HG02870 (cell line): ENCODE results near the gene SLIT1.

Experiments used
- ATAC-seq: cut with Tn5 transposase; IDR thresholded peaks from one replicate; pipeline ENCODE4 v1.9.1; 2021; ENCODE audit warnings: mild to moderate bottlenecking, moderate library complexity; ENCODE audit not compliant: unreplicated experiment

SLIT1 gene

GRCh38 chr10:97117372-97117771 is 68.4 kb downstream of the SLIT1 start:
- no peak for ATAC-seq

DNA sequence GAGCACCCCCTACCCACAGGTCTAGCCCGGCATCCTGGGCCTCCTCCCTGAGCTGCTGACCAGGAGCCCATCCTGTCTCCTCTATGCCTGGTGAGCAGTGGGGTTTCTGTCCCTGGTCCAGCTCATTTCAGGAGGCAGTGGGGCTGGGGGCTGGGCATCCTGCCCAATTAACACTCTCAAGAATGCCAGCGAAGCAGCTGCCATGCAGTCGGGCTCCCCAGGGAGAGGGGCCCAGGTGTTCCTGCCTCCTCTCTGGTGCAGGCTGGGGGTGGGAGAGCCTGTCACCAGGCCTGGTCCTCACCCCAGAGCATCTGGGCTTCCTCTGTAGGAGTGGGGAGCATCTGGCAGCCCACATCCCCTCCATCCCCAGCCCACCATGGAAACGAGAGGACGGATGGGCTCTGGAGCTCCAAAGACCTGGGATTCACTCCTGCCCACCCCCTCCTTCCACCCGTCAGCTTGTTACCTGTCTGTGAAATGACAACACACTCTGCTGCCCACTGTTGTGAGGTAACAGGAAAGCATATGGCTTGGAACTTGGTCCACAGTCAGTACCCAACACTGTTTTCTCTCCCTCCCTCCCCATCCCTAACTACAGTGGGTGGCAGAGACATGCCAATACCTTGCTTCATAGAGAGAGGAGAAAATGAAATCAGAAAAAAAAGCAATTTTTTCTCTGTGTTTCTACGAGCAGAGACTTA is 69.1 kb downstream of the SLIT1 start:
- ATAC-seq, result no peak

GRCh38 chr10:97115846-97116245 is 69.9 kb downstream of the SLIT1 start:
- no peak for ATAC-seq

DNA sequence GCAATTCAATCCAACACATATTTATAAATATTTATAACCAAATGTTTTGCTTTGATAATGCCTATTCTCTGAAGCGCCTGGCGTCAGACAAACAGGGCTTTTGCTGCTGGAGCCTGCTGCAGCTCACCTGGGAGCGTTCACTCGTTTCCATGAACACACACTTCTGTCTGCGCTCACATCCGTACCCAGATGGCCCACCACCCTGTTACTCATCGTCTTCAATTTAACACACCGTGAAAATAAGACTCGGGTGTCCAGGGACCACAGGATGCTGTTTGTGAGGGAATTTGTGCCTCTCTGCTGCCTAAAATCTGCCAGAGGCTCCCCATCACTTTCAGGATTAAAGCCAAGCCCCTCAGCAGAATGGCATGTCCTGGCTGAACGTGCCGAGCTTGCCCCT is 74.1 kb downstream of the SLIT1 start:
- ATAC-seq, result no peak

DNA sequence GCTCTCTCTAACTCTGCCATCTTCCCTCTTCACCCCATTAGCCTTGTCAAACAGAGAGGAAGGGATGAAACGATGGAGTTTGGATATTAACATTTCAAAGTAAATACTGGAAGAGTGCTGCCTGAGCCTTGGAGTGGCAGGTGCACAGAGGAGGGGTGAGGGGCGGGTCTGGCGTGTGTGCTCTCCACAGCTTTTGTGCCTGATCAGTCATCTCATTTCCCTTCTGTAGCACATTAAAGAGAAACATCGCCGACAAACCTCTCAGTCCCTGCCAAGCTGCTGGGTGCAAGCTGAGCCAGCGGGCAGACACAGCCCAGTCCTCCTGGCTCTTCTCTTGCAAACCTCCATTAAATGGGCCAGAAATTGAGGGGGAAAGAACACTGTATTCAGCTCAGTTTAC is 76.2 kb downstream of the SLIT1 start:
- no peak for ATAC-seq

GRCh38 chr10:97107551-97107950 is 78.2 kb downstream of the SLIT1 start:
- no peak for ATAC-seq

- ATAC-seq, result no peak
Observed at GRCh38 chr10:97106207-97106606, 79.6 kb downstream of the SLIT1 start.

DNA sequence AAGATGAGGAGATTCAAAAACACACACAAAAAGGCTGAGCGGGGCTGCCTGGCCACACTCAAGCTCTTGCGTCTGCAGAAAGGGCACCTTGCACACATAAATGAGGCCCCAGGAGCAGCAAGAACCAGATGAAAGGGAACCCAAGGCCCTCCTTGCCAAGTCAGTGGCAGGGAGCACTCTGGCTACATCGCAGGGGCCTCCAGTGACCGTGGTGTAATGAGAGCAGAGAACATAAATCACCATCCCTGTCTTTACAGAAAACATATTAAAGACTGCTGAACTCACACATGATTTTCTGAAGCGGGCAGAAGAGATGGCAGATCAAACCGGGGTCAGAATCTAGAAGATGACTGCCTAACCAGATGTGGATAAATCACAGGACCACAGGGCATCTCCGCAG is 80.5 kb downstream of the SLIT1 start:
- no peak for ATAC-seq

DNA sequence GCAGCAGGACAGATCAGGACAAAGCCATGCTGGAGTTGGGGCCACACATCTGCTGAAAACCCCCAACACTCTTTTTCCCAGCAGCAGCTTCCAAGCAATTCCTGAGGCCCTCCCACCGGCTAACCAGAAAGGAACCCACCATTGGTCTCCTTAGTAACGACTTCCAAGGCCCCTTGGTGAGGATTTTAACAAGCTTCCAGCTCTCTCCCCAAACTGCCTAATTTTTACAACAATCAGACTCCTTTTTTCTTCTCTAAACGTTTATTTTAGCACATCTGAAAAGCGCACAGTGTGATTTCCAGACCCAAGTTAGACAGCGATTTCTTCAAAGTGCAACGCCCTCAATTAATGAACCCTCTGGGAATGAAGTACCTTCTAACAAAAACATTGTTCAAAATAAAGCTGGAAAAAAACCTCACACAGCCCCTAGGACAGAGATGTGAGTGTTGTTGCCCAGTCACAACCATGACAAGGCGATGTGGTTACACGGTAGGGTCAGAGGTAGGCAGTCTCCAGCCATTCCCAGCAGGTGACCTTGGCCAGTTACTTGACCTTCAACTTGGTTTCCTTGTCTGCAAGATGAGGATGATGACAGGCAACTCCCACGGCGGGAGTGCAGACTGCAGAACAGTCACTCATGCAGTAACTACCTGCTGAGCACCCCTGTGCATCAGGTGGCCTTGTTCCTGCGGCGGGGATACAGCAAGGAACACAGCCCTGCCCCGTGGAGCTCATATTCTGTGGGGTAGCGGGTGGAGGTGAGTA is 82.3 kb downstream of the SLIT1 start:
- ATAC-seq, result no peak

GRCh38 chr10:97102441-97102840 is 83.3 kb downstream of the SLIT1 start:
- ATAC-seq, result no peak

DNA sequence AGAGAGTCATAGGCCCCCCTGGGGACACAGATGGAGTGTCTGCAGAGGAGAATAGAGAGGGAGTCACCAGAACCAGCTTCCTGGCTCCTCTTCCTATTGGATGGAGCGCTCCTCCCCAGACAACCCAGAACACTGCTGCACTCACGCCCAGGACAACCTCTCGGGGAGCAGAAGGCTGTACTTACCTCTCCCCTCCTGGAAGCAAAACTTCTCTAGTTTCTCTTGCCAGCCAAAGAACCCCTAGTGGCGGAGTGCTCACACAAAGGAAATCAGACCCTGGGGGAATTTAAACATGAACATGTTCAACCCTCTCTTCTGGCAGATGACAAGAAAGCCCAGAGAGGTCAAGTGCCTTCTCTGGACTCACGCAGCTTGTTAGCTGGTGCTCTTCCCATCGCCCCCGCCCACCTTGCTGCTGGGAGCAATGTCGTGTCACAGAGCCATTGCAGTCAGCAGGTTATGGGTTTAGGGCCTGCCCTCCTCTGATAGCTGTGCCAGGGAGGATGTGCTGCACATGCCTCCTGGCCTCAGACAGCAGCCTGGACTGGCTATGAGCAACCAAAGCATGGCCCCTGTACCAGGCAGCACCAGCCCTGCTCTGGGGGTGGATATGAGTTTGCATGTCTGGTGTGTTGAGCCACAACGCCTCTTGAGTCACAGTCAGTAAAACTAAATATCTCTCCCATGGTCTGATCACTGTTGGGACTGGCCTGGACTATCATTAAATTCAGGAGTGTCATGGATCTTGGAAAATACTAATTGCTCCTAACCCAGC is 84.4 kb downstream of the SLIT1 start:
- no peak for ATAC-seq

DNA sequence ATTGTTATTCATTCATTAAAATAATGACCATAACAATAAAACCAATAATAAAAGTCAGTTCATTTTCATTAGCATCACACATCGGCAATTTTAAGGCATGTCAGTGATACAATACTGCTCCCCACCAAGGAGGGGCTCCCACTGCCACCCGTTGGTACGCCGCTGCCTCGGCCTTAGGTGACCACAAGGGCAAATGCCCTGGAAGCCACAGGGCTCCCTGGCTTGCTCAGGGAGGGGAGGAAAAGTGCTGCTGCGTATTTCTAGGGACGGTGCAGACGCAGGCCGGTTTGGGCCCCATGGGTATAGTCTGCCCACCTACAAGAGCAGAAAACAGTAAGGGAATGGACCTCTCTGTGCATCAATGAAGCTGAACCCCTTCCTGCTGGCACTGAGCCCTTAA is 85.1 kb downstream of the SLIT1 start:
- no peak for ATAC-seq

DNA sequence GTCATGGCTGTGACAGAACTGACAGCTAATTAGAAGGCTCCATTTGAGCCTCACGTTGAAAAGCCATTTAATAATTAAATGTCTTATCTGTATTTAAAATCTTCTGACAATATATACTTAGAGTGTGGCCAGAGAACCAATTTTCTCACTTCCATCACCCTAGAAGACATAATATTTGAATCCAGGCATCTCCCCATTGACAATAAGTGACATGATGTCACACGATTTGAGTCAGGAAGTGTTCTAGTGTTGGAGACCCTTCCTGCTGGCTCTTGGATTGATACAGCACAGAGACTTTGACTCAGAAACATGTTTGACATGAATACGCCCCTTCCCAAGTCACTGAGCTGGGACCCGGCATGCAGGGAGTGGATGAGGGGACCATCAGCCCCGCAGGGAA is 85.9 kb downstream of the SLIT1 start:
- ATAC-seq, result no peak

GRCh38 chr10:97099089-97099488 is 86.7 kb downstream of the SLIT1 start:
- ATAC-seq, result no peak

GRCh38 chr10:97097084-97097433 is 88.7 kb downstream of the SLIT1 start:
- ATAC-seq, result no peak

- ATAC-seq, result no peak
Observed at GRCh38 chr10:97096261-97097083, 89.3 kb downstream of the SLIT1 start.

DNA sequence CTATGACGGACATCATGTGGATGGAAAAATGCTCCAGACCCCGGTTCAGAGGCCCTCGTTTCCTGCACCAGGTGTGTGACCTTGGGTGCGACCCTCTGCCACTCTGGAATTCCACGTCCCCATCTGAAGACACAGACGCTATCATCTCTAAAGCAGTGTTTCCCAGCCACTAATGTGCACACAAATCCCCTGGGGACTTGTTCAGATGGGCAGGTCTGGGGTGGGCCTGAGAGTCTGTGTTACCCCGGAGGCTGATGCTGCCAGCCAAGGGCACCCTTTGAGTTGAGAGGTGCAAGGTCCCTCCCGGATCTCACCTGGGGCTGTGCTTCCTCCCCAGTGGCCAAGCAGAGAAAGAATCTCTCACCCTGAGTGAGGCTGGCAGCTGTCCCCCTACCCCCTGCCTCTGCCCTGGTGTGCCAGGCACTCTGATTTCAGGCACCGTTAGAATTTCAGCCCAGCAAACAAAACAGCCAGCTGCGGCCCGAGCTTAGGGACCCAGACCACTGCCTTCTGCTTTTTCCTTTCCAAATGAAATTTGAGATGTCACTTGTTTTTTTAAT is 90.0 kb downstream of the SLIT1 start:
- no peak for ATAC-seq

DNA sequence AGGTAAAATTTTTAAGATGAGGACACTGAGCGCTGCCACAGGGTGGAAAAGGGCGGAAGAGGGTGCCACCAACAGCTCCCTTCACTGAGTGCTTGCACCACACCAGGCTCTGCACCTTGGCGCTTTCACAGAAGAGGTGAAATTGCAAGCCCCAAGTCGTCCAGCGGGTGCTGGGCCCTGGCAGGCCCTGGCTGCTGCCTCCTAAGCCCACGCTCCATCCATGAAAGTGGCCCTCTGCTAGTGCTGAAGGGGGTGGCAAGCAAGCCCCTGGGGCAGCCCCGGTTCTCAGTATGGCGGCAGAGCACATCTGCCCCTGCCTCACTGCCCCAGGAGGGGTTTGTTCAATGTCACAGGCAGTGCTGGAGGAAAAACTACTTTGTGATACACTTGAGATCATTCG is 95.1 kb downstream of the SLIT1 start:
- ATAC-seq, result no peak

GRCh38 chr10:97090035-97090434 is 95.7 kb downstream of the SLIT1 start:
- ATAC-seq, result no peak

DNA sequence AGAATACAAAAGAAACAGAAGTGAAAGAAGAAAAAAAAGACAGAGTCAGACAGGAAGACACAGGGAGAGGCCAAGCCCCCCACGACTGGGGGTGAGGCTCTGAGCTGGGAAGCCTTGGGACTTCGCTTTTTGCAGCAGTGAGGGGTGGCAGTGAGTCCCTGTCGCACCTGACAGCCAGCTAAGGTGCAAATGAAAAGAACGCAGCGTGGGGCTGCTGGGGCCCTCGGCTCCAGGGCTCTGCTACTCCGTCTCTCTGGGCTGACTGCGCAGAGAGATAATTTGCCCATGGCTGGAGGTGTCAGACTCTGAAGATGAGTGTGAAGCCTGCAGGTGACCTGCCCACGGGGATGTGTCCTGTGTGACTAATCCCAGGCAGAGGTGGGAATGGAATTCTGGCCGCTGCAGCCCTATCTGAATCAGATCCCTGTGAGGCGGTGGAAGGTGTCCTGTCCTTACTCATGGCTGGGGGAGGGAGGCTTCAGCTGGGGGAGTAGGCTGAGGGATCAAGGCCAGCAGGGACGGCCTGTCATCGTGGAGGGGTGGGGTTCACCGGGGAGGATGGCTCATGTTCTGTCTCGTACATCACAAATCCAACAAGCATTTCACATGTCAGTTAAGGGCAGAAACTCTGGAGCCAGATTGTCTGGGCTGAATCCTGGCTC is 96.4 kb downstream of the SLIT1 start:
- ATAC-seq, result no peak
